Measurements from ENCODE around the gene ARHGAP30. TPM values are rescaled to one million over a fixed set of nuclear protein-coding genes. Genes with fewer than 3 reads are reported as not detected.

ARHGAP30 gene
- total RNA-seq, 1 experiment from 2014 or later, result 36.5 TPM

DNA sequence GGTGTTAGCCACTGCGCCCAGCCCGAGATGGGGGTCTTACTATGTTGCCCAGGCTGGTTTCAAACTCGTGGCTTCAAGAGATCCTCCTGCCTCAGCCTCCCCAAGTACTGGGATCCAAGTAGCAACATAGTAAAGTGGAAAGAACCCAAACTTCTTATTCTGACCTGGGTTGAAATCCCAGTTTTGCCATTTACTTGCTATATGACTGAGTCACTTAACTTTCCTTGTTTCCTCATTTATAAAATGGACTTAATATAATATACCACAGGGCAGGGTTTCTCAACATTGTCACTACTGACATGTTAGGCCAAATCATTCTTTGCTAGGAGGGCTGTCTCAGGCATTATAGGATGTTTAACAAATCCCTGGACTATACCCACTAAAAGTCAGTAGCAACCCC lies 41.4 kb upstream of the ARHGAP30 start:
- no peak overlapping the region for H3K4me3 ChIP-seq (ENCODE audit: low read length)
- no peak for DNase-seq
- peaks cover 42% of the 10 kb centered on the region for H3K4me1 ChIP-seq (ENCODE audit: low read length)
- no peaks in the 10 kb centered on the region for H3K27me3 ChIP-seq (ENCODE audit: low read length)
- H4K20me1 ChIP-seq (ENCODE audit: insufficient read depth, low read depth, low read length), result peaks cover 18% of the 10 kb centered on the region
- no peak overlapping the region for H2AFZ ChIP-seq (ENCODE audit: low read length)
- H3K9me3 ChIP-seq (ENCODE audit: low read length), result no peaks in the 10 kb centered on the region
- H3K27ac ChIP-seq (ENCODE audit: low read length), result no peak overlapping the region
- H3K36me3 ChIP-seq (ENCODE audit: insufficient read depth, low read length), result peaks cover 37% of the 10 kb centered on the region
- no peaks in the 10 kb centered on the region for H3K9me2 ChIP-seq (replicated peaks; ENCODE audit: insufficient read depth, low read length)
- H3K4me2 ChIP-seq (ENCODE audit: low read depth, low read length, poor library complexity, severe bottlenecking), result no peak overlapping the region
- peaks cover 97% of the 10 kb centered on the region for H3K79me2 ChIP-seq (ENCODE audit: low read length)
- H3K9ac ChIP-seq (ENCODE audit: low read length), result no peak overlapping the region

- Histone ChIP-seq H3K9me2 (replicated peaks; ENCODE audit: insufficient read depth, low read length) (no peaks in the 10 kb centered on the region), H3K27me3 (ENCODE audit: low read length) (no peaks in the 10 kb centered on the region), H3K9me3 (ENCODE audit: low read length) (no peaks in the 10 kb centered on the region), H3K4me2 (ENCODE audit: low read depth, low read length, poor library complexity, severe bottlenecking) (no peak overlapping the region), H2AFZ (ENCODE audit: low read length) (no peak overlapping the region), H3K27ac (ENCODE audit: low read length) (no peak overlapping the region), H3K4me1 (ENCODE audit: low read length) (peaks cover 2% of the 10 kb centered on the region; the same call in 1 of the 2 replicates), H4K20me1 (ENCODE audit: insufficient read depth, low read depth, low read length) (peaks cover 3% of the 10 kb centered on the region; the same call in 1 of the 2 replicates), H3K9ac (ENCODE audit: low read length) (no peak overlapping the region), H3K4me3 (ENCODE audit: low read length) (no peak overlapping the region), H3K79me2 (ENCODE audit: low read length) (peaks cover 79% of the 10 kb centered on the region), H3K36me3 (ENCODE audit: insufficient read depth, low read length) (peaks cover 29% of the 10 kb centered on the region)
- no peak for DNase-seq
Observed at GRCh38 chr1:161106431-161106830, 36.7 kb upstream of the ARHGAP30 start.

GRCh38 chr1:161100556-161100955 lies 30.9 kb upstream of the ARHGAP30 start:
- H3K9me3 ChIP-seq (ENCODE audit: low read length), result no peaks in the 10 kb centered on the region
- H3K9me2 ChIP-seq (replicated peaks; ENCODE audit: insufficient read depth, low read length), result no peaks in the 10 kb centered on the region
- no peaks in the 10 kb centered on the region for H4K20me1 ChIP-seq (ENCODE audit: insufficient read depth, low read depth, low read length)
- H3K4me1 ChIP-seq (ENCODE audit: low read length), result peaks cover 21% of the 10 kb centered on the region
- no peak overlapping the region for H3K4me3 ChIP-seq (ENCODE audit: low read length)
- no peaks in the 10 kb centered on the region for H3K27me3 ChIP-seq (ENCODE audit: low read length)
- no peak overlapping the region for H3K27ac ChIP-seq (ENCODE audit: low read length)
- no peak overlapping the region for H3K9ac ChIP-seq (ENCODE audit: low read length)
- peaks cover 10% of the 10 kb centered on the region; the same call in 1 of the 2 replicates for H3K36me3 ChIP-seq (ENCODE audit: insufficient read depth, low read length)
- H3K4me2 ChIP-seq (ENCODE audit: low read depth, low read length, poor library complexity, severe bottlenecking), result no peak overlapping the region
- H3K79me2 ChIP-seq (ENCODE audit: low read length), result peaks cover 23% of the 10 kb centered on the region
- H2AFZ ChIP-seq (ENCODE audit: low read length), result no peak overlapping the region
- DNase-seq, result no peak

- Histone ChIP-seq H3K27me3 (ENCODE audit: low read length) (no peaks in the 10 kb centered on the region), H3K4me2 (ENCODE audit: low read depth, low read length, poor library complexity, severe bottlenecking) (peak overlapping the region; percentile 97), H3K27ac (ENCODE audit: low read length) (no peak overlapping the region), H2AFZ (ENCODE audit: low read length) (no peak overlapping the region), H4K20me1 (ENCODE audit: insufficient read depth, low read depth, low read length) (no peaks in the 10 kb centered on the region), H3K4me1 (ENCODE audit: low read length) (peaks cover 21% of the 10 kb centered on the region), H3K79me2 (ENCODE audit: low read length) (peaks cover 11% of the 10 kb centered on the region), H3K9ac (ENCODE audit: low read length) (peak overlapping the region; percentile 81), H3K36me3 (ENCODE audit: insufficient read depth, low read length) (peaks cover 10% of the 10 kb centered on the region; the same call in 1 of the 2 replicates), H3K4me3 (ENCODE audit: low read length) (peak overlapping the region; percentile 84), H3K9me3 (ENCODE audit: low read length) (no peaks in the 10 kb centered on the region), H3K9me2 (replicated peaks; ENCODE audit: insufficient read depth, low read length) (no peaks in the 10 kb centered on the region)
- peak; percentile 52 for DNase-seq
Observed at GRCh38 chr1:161099090-161099802, 29.6 kb upstream of the ARHGAP30 start.

DNA sequence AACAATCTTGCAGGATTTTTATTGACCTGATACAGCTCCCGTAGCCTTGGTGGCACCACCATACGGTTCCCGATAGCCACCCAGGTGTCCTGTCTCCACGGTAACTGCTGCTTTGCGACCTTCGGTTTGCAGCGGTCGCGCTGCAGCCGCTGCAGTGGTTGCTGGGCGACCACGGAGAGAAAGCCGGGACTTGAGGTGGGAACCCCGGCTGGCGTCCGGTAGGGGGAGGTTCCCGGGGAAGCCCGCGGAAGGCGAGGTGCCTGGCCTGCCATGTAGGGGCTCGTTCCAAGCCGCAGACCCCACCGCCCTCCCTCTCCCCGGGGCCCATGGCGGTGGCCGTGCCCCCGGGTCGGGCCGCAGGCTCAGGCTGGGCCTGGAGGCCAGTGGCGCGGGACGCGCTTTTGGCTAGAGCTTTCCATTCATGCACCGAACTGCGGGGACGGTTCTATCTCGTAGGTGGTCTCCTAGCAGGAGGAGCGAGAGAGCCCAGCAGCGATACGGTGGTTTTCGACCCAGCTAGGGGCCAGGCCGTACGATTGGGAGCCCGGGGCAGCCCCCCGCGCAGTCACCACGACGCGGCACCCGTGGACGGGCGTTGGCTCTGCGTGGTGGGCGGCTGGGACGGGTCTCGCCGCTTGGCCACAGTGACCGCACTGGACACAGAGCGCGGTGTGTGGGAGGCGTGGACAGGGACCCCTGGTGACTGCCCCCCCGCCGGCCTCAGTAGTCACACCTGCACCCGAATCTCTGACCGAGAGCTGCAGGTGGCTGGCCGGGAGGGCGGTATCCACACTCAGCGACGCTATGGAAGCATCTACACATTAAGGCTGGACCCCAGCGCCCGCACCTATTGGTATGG lies 28.7 kb upstream of the ARHGAP30 start, which contains the start of gene KLHDC9:
Gene KLHDC9 (plus strand): TSS at position 152 of the 859 bp plus-strand sequence. CDS start 175 bp downstream, at position 327.
- H3K27ac ChIP-seq (ENCODE audit: low read length), result peak within 1 kb of the TSS; percentile 71
- H3K4me1 ChIP-seq (ENCODE audit: low read length), result peaks cover 21% of the 10 kb centered on the region
- peaks cover 10% of the 10 kb centered on the region; the same call in 1 of the 2 replicates for H3K36me3 ChIP-seq (ENCODE audit: insufficient read depth, low read length)
- H3K9me2 ChIP-seq (replicated peaks; ENCODE audit: insufficient read depth, low read length), result no peaks in the 10 kb centered on the region
- peak; percentile 95 for DNase-seq
- H3K4me3 ChIP-seq (ENCODE audit: low read length), result peak within 1 kb of the TSS; percentile 84
- no peaks in the 10 kb centered on the region for H3K9me3 ChIP-seq (ENCODE audit: low read length)
- H3K79me2 ChIP-seq (ENCODE audit: low read length), result peaks cover 4% of the 10 kb centered on the region; the same call in 1 of the 2 replicates
- H2AFZ ChIP-seq (ENCODE audit: low read length), result peak within 1 kb of the TSS; percentile 75
- H3K4me2 ChIP-seq (ENCODE audit: low read depth, low read length, poor library complexity, severe bottlenecking), result peak within 1 kb of the TSS; percentile 97
- H4K20me1 ChIP-seq (ENCODE audit: insufficient read depth, low read depth, low read length), result no peaks in the 10 kb centered on the region
- H3K27me3 ChIP-seq (ENCODE audit: low read length), result no peaks in the 10 kb centered on the region
- peak within 1 kb of the TSS; percentile 81 for H3K9ac ChIP-seq (ENCODE audit: low read length)

GRCh38 chr1:161096530-161096929 lies 26.8 kb upstream of the ARHGAP30 start:
- H3K4me1 ChIP-seq (ENCODE audit: low read length), result peaks cover 21% of the 10 kb centered on the region
- no peak overlapping the region for H3K4me2 ChIP-seq (ENCODE audit: low read depth, low read length, poor library complexity, severe bottlenecking)
- H2AFZ ChIP-seq (ENCODE audit: low read length), result no peak overlapping the region
- peaks cover 5% of the 10 kb centered on the region; the same call in 1 of the 2 replicates for H3K36me3 ChIP-seq (ENCODE audit: insufficient read depth, low read length)
- no peak overlapping the region for H3K27ac ChIP-seq (ENCODE audit: low read length)
- no peak overlapping the region for H3K4me3 ChIP-seq (ENCODE audit: low read length)
- no peaks in the 10 kb centered on the region for H3K9me2 ChIP-seq (replicated peaks; ENCODE audit: insufficient read depth, low read length)
- no peaks in the 10 kb centered on the region for H3K79me2 ChIP-seq (ENCODE audit: low read length)
- no peaks in the 10 kb centered on the region for H4K20me1 ChIP-seq (ENCODE audit: insufficient read depth, low read depth, low read length)
- no peaks in the 10 kb centered on the region for H3K9me3 ChIP-seq (ENCODE audit: low read length)
- H3K27me3 ChIP-seq (ENCODE audit: low read length), result no peaks in the 10 kb centered on the region
- no peak overlapping the region for H3K9ac ChIP-seq (ENCODE audit: low read length)
- no peak for DNase-seq

- Histone ChIP-seq H4K20me1 (ENCODE audit: insufficient read depth, low read depth, low read length) (no peaks in the 10 kb centered on the region), H3K9ac (ENCODE audit: low read length) (no peak overlapping the region), H3K79me2 (ENCODE audit: low read length) (no peaks in the 10 kb centered on the region), H3K36me3 (ENCODE audit: insufficient read depth, low read length) (peaks cover 5% of the 10 kb centered on the region; the same call in 1 of the 2 replicates), H3K4me3 (ENCODE audit: low read length) (no peak overlapping the region), H3K27ac (ENCODE audit: low read length) (no peak overlapping the region), H3K9me2 (replicated peaks; ENCODE audit: insufficient read depth, low read length) (no peaks in the 10 kb centered on the region), H3K9me3 (ENCODE audit: low read length) (no peaks in the 10 kb centered on the region), H3K4me2 (ENCODE audit: low read depth, low read length, poor library complexity, severe bottlenecking) (no peak overlapping the region), H3K4me1 (ENCODE audit: low read length) (peaks cover 21% of the 10 kb centered on the region), H3K27me3 (ENCODE audit: low read length) (no peaks in the 10 kb centered on the region), H2AFZ (ENCODE audit: low read length) (no peak overlapping the region)
- no peak for DNase-seq
Observed at GRCh38 chr1:161096015-161096414, 26.3 kb upstream of the ARHGAP30 start.

DNA sequence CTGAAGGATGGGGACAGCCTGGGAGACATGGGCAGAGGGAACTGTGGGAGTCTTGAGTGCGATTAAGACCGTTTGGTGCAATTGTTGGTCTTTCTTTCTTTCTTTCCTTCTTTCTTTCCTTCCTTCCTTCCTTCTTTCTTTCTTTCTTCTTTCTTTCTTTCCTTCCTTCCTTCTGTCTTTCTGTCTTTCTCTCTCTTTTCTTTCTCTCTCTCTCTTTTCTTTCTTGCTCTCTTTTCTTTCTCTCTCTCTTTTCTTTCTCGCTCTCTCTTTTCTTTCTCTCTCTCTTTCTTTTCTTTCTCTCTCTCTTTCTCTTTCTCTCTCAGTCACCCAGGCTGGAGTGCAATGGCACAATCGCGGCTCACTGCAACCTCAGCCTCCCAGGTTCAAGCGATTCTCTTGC lies 25.5 kb upstream of the ARHGAP30 start:
- Histone ChIP-seq H3K4me3 (ENCODE audit: low read length) (no peak overlapping the region), H3K9me2 (replicated peaks; ENCODE audit: insufficient read depth, low read length) (no peaks in the 10 kb centered on the region), H3K27me3 (ENCODE audit: low read length) (no peaks in the 10 kb centered on the region), H3K4me1 (ENCODE audit: low read length) (peaks cover 21% of the 10 kb centered on the region), H3K9ac (ENCODE audit: low read length) (no peak overlapping the region), H3K9me3 (ENCODE audit: low read length) (no peaks in the 10 kb centered on the region), H3K79me2 (ENCODE audit: low read length) (no peaks in the 10 kb centered on the region), H2AFZ (ENCODE audit: low read length) (no peak overlapping the region), H3K4me2 (ENCODE audit: low read depth, low read length, poor library complexity, severe bottlenecking) (no peak overlapping the region), H3K36me3 (ENCODE audit: insufficient read depth, low read length) (peaks cover 4% of the 10 kb centered on the region; the same call in 1 of the 2 replicates), H4K20me1 (ENCODE audit: insufficient read depth, low read depth, low read length) (no peaks in the 10 kb centered on the region), H3K27ac (ENCODE audit: low read length) (no peak overlapping the region)
- DNase-seq, result no peak
